Mesenchymal stem cell (in vitro differentiated cells and primary cell): Measurements from ENCODE around the gene SIGLEC9.

Source experiments
- DNase-seq: peaks from one replicate; pipeline ENCODE4 v3.0.0-alpha.2; 2013
- H2AFZ ChIP-seq: one replicate; pipeline ENCODE4 v1.6.1; 2013; ENCODE audit warnings: low read depth, mild to moderate bottlenecking, control low read depth, inconsistent platforms, low read length, moderate library complexity
- H2AK5ac ChIP-seq: 2 replicates; pipeline ENCODE4 v1.6.1; 2013; ENCODE audit warnings: low read length, moderate library complexity, mild to moderate bottlenecking, inconsistent platforms; ENCODE audit not compliant: severe bottlenecking
- H2BK120ac ChIP-seq: one replicate; pipeline ENCODE4 v1.6.1; 2013; ENCODE audit warnings: low read depth, mild to moderate bottlenecking, inconsistent platforms, low read length, moderate library complexity
- H2BK12ac ChIP-seq, 2 experiments: one replicate each; pipeline ENCODE4 v1.6.1; 2013; ENCODE audit warnings: inconsistent platforms in 2 of 2, low read length in 2 of 2, mild to moderate bottlenecking in 2 of 2, moderate library complexity in 2 of 2, control low read depth in 1 of 2
- H2BK15ac ChIP-seq: one replicate; pipeline ENCODE4 v1.6.1; 2013; ENCODE audit warnings: mild to moderate bottlenecking, low read depth, inconsistent platforms; ENCODE audit not compliant: poor library complexity, severe bottlenecking
- H2BK5ac ChIP-seq: 2 replicates; pipeline ENCODE4 v1.6.1; 2013; ENCODE audit warnings: low read depth, mild to moderate bottlenecking, low read length, control low read depth, inconsistent platforms; ENCODE audit not compliant: poor library complexity, severe bottlenecking
- H3K14ac ChIP-seq, 2 experiments: one replicate each; pipeline ENCODE4 v1.6.1; 2013; ENCODE audit warnings: inconsistent platforms in 2 of 2, low read length in 2 of 2, control low read depth in 1 of 2, mild to moderate bottlenecking in 1 of 2, moderate library complexity in 1 of 2
- H3K18ac ChIP-seq, 2 experiments: one replicate each; pipeline ENCODE4 v1.6.1; 2013; ENCODE audit warnings: inconsistent platforms in 2 of 2, low read length in 2 of 2, control low read depth in 1 of 2, low read depth in 1 of 2, mild to moderate bottlenecking in 1 of 2
- H3K23ac ChIP-seq, 2 experiments: one replicate each; pipeline ENCODE4 v1.6.1; 2013; ENCODE audit warnings: inconsistent platforms in 2 of 2, low read length in 2 of 2, mild to moderate bottlenecking in 2 of 2, moderate library complexity in 2 of 2, control low read depth in 1 of 2
- H3K27ac ChIP-seq: 2 replicates; pipeline ENCODE4 v1.5.1; 2013; ENCODE audit warnings: mild to moderate bottlenecking, moderate library complexity, low read length, control low read depth, inconsistent platforms; ENCODE audit not compliant: poor library complexity, severe bottlenecking
- H3K27me3 ChIP-seq, 2 experiments: 2 replicates each; pipeline versions ENCODE4 v1.6.1 to v1.7.0; 2013; ENCODE audit warnings: low read length in 2 of 2, mild to moderate bottlenecking in 2 of 2, moderate library complexity in 2 of 2, control low read depth in 1 of 2, inconsistent platforms in 1 of 2; ENCODE audit not compliant: control insufficient read depth in 1 of 2, insufficient read depth in 1 of 2
- H3K36me3 ChIP-seq, 2 experiments: 2 replicates each; pipeline versions ENCODE4 v1.6.1 to v1.7.0; 2013; ENCODE audit warnings: low read length in 2 of 2, control low read depth in 1 of 2, inconsistent platforms in 1 of 2, low read depth in 1 of 2, mild to moderate bottlenecking in 1 of 2; ENCODE audit not compliant: insufficient read depth in 2 of 2, control insufficient read depth in 1 of 2
- H3K4ac ChIP-seq, 2 experiments: one replicate each; pipeline ENCODE4 v1.6.1; 2013; ENCODE audit warnings: inconsistent platforms in 2 of 2, low read length in 2 of 2, mild to moderate bottlenecking in 2 of 2, moderate library complexity in 2 of 2, control low read depth in 1 of 2, low read depth in 1 of 2
- H3K4me1 ChIP-seq: 2 replicates; pipeline ENCODE4 v1.6.1; 2013; ENCODE audit warnings: low read depth, low read length, control low read depth; ENCODE audit not compliant: control insufficient read depth, insufficient read depth
- H3K4me2 ChIP-seq: 2 replicates; pipeline ENCODE4 v1.6.1; 2013; ENCODE audit warnings: low read length, mild to moderate bottlenecking, inconsistent platforms; ENCODE audit not compliant: poor library complexity, severe bottlenecking
- H3K4me3 ChIP-seq, 2 experiments: 2 replicates each; pipeline versions ENCODE4 v1.5.1 to v1.7.0; 2013; ENCODE audit warnings: low read length in 2 of 2, mild to moderate bottlenecking in 2 of 2, control low read depth in 1 of 2, low read depth in 1 of 2; ENCODE audit not compliant: insufficient read depth in 1 of 2
- H3K79me1 ChIP-seq: replicated peaks from 2 replicates; pipeline ENCODE4 v1.6.1; 2013; ENCODE audit warnings: mild to moderate bottlenecking, control low read depth, low read length, inconsistent platforms; ENCODE audit not compliant: poor library complexity, severe bottlenecking
- H3K9ac ChIP-seq: 2 replicates; pipeline ENCODE4 v1.7.0; 2013; ENCODE audit warnings: mild to moderate bottlenecking, low read length, moderate library complexity
- H3K9me3 ChIP-seq: 2 replicates; pipeline ENCODE4 v1.7.0; 2013; ENCODE audit warnings: mild to moderate bottlenecking, low read length; ENCODE audit not compliant: control insufficient read depth
- H4K8ac ChIP-seq: one replicate; pipeline ENCODE4 v1.6.1; 2013; ENCODE audit warnings: inconsistent platforms, mild to moderate bottlenecking, low read length, moderate library complexity
- H4K91ac ChIP-seq: one replicate; pipeline ENCODE4 v1.6.1; 2013; ENCODE audit warnings: mild to moderate bottlenecking, low read length, inconsistent platforms
- WGBS: methylation state at CpG from one replicate; pipeline ENCODE4 v1.1.7; 2013; ENCODE audit warnings: mixed read lengths; 5-methylcytosine and 5-hydroxymethylcytosine counted together

SIGLEC9 gene

GRCh38 chr19:51089786-51090185, 34.9 kb upstream of the SIGLEC9 start:
- H3K4me3 ChIP-seq, result no peak overlapping the region
- peaks cover 4% of the 10 kb centered on the region for H3K4me1 ChIP-seq
- H2BK12ac ChIP-seq, result no peak overlapping the region
- no peak overlapping the region for H3K18ac ChIP-seq
- H3K9me3 ChIP-seq, result no peaks in the 10 kb centered on the region
- no peak overlapping the region for H3K14ac ChIP-seq
- no peaks in the 10 kb centered on the region for H3K27me3 ChIP-seq
- H3K4me2 ChIP-seq, result no peak overlapping the region
- no peak overlapping the region for H3K23ac ChIP-seq
- H2BK120ac ChIP-seq, result no peak overlapping the region
- H2BK5ac ChIP-seq, result no peak overlapping the region
- no peak overlapping the region for H2AFZ ChIP-seq
- no peak overlapping the region for H3K27ac ChIP-seq
- DNase-seq, result no peak
- H3K4ac ChIP-seq, result no peak overlapping the region
- no peak overlapping the region for H2AK5ac ChIP-seq
- no peaks in the 10 kb centered on the region for H3K36me3 ChIP-seq
- no peak overlapping the region for H4K91ac ChIP-seq
- H2BK15ac ChIP-seq, result no peak overlapping the region
- H3K9ac ChIP-seq, result no peak overlapping the region
- 93% methylated on average over 17 of the region's 17 CpGs for WGBS
- no peaks in the 10 kb centered on the region for H3K79me1 ChIP-seq
- H4K8ac ChIP-seq, result no peak overlapping the region

- H3K79me1 ChIP-seq, result no peaks in the 10 kb centered on the region
- H3K9ac ChIP-seq, result no peak overlapping the region
- no peak overlapping the region for H3K14ac ChIP-seq
- H3K18ac ChIP-seq, result no peak overlapping the region
- no peaks in the 10 kb centered on the region for H3K9me3 ChIP-seq
- no peak overlapping the region for H2BK120ac ChIP-seq
- H3K4me2 ChIP-seq, result no peak overlapping the region
- no peak overlapping the region for H3K27ac ChIP-seq
- no peak overlapping the region for H3K4ac ChIP-seq
- H4K8ac ChIP-seq, result no peak overlapping the region
- DNase-seq, result no peak
- H2AK5ac ChIP-seq, result no peak overlapping the region
- H3K23ac ChIP-seq, result no peak overlapping the region
- H2BK5ac ChIP-seq, result no peak overlapping the region
- H3K36me3 ChIP-seq, result peaks cover 3% of the 10 kb centered on the region in 2 experiments
- H2BK15ac ChIP-seq, result no peak overlapping the region
- peaks cover 4% of the 10 kb centered on the region for H3K4me1 ChIP-seq
- H4K91ac ChIP-seq, result no peak overlapping the region
- H2AFZ ChIP-seq, result no peak overlapping the region
- H2BK12ac ChIP-seq, result no peak overlapping the region
- H3K4me3 ChIP-seq, result no peak overlapping the region
- WGBS, result 81% methylated on average over 4 of the region's 8 CpGs
- H3K27me3 ChIP-seq, result no peaks in the 10 kb centered on the region
Measured at GRCh38 chr19:51090471-51090870, 34.2 kb upstream of the SIGLEC9 start.

GRCh38 chr19:51091126-51091525, 33.6 kb upstream of the SIGLEC9 start:
- no peak overlapping the region for H2BK12ac ChIP-seq
- H2BK5ac ChIP-seq, result no peak overlapping the region
- H2AK5ac ChIP-seq, result no peak overlapping the region
- no peak overlapping the region for H3K4ac ChIP-seq
- H3K27ac ChIP-seq, result no peak overlapping the region
- H3K23ac ChIP-seq, result no peak overlapping the region
- H3K4me1 ChIP-seq, result peaks cover 4% of the 10 kb centered on the region
- 96% methylated on average over 10 of the region's 10 CpGs for WGBS
- no peak overlapping the region for H2AFZ ChIP-seq
- DNase-seq, result no peak
- H3K9me3 ChIP-seq, result no peaks in the 10 kb centered on the region
- H4K8ac ChIP-seq, result no peak overlapping the region
- H3K27me3 ChIP-seq, result no peaks in the 10 kb centered on the region
- no peak overlapping the region for H2BK15ac ChIP-seq
- H3K14ac ChIP-seq, result no peak overlapping the region
- H3K4me2 ChIP-seq, result no peak overlapping the region
- H2BK120ac ChIP-seq, result no peak overlapping the region
- peaks cover 3% of the 10 kb centered on the region in 2 experiments for H3K36me3 ChIP-seq
- H3K79me1 ChIP-seq, result peaks cover 2% of the 10 kb centered on the region
- H3K18ac ChIP-seq, result no peak overlapping the region
- H4K91ac ChIP-seq, result no peak overlapping the region
- H3K4me3 ChIP-seq, result no peak overlapping the region
- H3K9ac ChIP-seq, result no peak overlapping the region

- Histone ChIP-seq H3K79me1 (peaks cover 6% of the 10 kb centered on the region), H2AFZ (no peak overlapping the region), H3K9ac (no peak overlapping the region), H2BK15ac (no peak overlapping the region), H3K18ac (no peak overlapping the region), H2AK5ac (no peak overlapping the region), H3K23ac (no peak overlapping the region), H3K4me2 (no peak overlapping the region), H3K36me3 (peaks cover 3% of the 10 kb centered on the region in 2 experiments), H4K8ac (no peak overlapping the region), H3K4ac (no peak overlapping the region), H3K9me3 (no peaks in the 10 kb centered on the region), H2BK12ac (no peak overlapping the region), H3K27me3 (no peaks in the 10 kb centered on the region), H3K4me1 (peaks cover 4% of the 10 kb centered on the region), H4K91ac (no peak overlapping the region), H2BK5ac (no peak overlapping the region), H3K14ac (no peak overlapping the region), H3K4me3 (no peak overlapping the region), H2BK120ac (no peak overlapping the region), H3K27ac (no peak overlapping the region)
- WGBS, result 80% methylated on average over 13 of the region's 16 CpGs
- no peak for DNase-seq
Measured at GRCh38 chr19:51091895-51092873, 32.5 kb upstream of the SIGLEC9 start.
